Neural progenitor cell (in vitro differentiated cells): ENCODE measurements around the gene TMUB1.

Experiments
- EZH2 ChIP-seq: fragments of 200-600 bp; sonication (generic); IDR thresholded peaks from 2 replicates; pipeline ENCODE4 v1.6.1; 2017; ENCODE audit warnings: antibody characterized with exemption, mild to moderate bottlenecking, moderate library complexity
- TF ChIP-seq, protein P1 (sequence below): fragments of 200-600 bp; sonication (generic); IDR thresholded peaks from 2 replicates; pipeline ENCODE4 v1.5.1; 2017; ENCODE audit warnings: antibody characterized with exemption, mild to moderate bottlenecking

DNA sequence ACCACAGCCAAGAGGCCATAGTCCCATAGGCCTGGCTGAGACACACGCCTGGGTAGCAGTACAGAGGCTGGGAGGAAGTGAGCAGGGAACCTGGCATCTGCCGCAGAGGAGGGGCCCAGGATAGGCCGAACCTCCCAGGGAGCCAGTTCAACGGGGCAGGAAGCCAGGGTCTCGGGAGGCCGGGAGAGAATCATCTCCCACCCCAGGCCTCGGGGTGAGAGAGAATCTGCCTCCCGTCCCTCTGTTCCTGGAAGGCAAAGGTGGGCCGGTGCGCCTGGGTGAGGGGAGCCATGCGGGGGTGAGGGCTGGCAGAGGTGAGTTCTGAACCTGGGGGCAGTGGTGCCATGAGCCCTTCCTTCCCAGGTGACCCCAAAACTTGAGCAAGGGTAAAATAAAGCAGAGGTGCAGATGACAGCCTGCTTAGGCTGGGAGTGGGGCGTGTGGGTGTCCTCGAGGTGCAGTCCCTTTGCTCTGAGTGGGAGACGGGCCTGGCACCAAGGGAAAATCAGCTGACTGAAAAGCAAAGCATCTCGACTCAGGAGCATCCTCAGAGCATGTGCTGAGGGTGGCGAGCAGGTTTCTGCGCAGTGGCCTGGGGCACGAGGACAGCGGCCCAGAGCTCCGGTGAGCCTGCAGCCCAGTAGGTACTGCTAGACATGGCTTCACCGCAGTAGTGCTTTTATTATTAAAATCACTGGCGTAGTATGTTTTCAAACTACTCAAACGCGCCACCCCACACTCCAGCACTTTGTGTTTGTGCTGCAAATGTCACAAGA lies 18.5 kb upstream of the TMUB1 start:
- TF ChIP-seq EZH2 = no peak
- TF ChIP-seq, protein P1, sequence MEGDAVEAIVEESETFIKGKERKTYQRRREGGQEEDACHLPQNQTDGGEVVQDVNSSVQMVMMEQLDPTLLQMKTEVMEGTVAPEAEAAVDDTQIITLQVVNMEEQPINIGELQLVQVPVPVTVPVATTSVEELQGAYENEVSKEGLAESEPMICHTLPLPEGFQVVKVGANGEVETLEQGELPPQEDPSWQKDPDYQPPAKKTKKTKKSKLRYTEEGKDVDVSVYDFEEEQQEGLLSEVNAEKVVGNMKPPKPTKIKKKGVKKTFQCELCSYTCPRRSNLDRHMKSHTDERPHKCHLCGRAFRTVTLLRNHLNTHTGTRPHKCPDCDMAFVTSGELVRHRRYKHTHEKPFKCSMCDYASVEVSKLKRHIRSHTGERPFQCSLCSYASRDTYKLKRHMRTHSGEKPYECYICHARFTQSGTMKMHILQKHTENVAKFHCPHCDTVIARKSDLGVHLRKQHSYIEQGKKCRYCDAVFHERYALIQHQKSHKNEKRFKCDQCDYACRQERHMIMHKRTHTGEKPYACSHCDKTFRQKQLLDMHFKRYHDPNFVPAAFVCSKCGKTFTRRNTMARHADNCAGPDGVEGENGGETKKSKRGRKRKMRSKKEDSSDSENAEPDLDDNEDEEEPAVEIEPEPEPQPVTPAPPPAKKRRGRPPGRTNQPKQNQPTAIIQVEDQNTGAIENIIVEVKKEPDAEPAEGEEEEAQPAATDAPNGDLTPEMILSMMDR = no peak
